HUES6 (cell line): ENCODE data around the gene POLR3E.
A peak's percentile ranks its signal among the peaks of the same experiment; 100 is the strongest.

ENCODE experiments used
- H3K27ac ChIP-seq: 2 replicates; pipeline ENCODE4 v1.7.0; 2013; ENCODE audit warnings: low read depth, mild to moderate bottlenecking, low read length, inconsistent platforms
- H3K27me3 ChIP-seq: 2 replicates; pipeline ENCODE4 v1.6.1; 2013; ENCODE audit warnings: low read length; ENCODE audit not compliant: control insufficient read depth, insufficient read depth
- H3K36me3 ChIP-seq: 2 replicates; pipeline ENCODE4 v1.6.1; 2013; ENCODE audit warnings: low read length; ENCODE audit not compliant: control insufficient read depth, insufficient read depth
- H3K4me1 ChIP-seq: 2 replicates; pipeline ENCODE4 v1.6.1; 2013; ENCODE audit warnings: low read length; ENCODE audit not compliant: control insufficient read depth, insufficient read depth
- H3K4me3 ChIP-seq: 2 replicates; pipeline ENCODE4 v1.5.1; 2013; ENCODE audit warnings: low read depth, low read length
- H3K9ac ChIP-seq: one replicate; pipeline ENCODE4 v1.6.1; 2013; ENCODE audit warnings: mild to moderate bottlenecking, low read length
- H3K9me3 ChIP-seq: 2 replicates; pipeline ENCODE4 v1.6.1; 2013; ENCODE audit warnings: low read depth, low read length; ENCODE audit not compliant: control insufficient read depth, insufficient read depth

Gene POLR3E

GRCh38 chr16:22318690-22319358 lies 21.6 kb downstream of the POLR3E start:
- Histone ChIP-seq H3K9me3 (no peaks in the 10 kb centered on the region), H3K36me3 (peaks cover 80% of the 10 kb centered on the region), H3K27me3 (no peaks in the 10 kb centered on the region), H3K9ac (no peak overlapping the region), H3K4me3 (no peak overlapping the region), H3K27ac (no peak overlapping the region), H3K4me1 (0 out of 2 replicates have a peak, but pooled peaks cover 2% of the 10 kb centered on the region)

- Histone ChIP-seq H3K9ac (no peak overlapping the region), H3K27me3 (no peaks in the 10 kb centered on the region), H3K36me3 (peaks cover 82% of the 10 kb centered on the region), H3K27ac (no peak overlapping the region), H3K4me1 (0 out of 2 replicates have a peak, but pooled peaks cover 2% of the 10 kb centered on the region), H3K9me3 (no peaks in the 10 kb centered on the region), H3K4me3 (no peak overlapping the region)
Measured at GRCh38 chr16:22320572-22321339, 23.5 kb downstream of the POLR3E start.

DNA sequence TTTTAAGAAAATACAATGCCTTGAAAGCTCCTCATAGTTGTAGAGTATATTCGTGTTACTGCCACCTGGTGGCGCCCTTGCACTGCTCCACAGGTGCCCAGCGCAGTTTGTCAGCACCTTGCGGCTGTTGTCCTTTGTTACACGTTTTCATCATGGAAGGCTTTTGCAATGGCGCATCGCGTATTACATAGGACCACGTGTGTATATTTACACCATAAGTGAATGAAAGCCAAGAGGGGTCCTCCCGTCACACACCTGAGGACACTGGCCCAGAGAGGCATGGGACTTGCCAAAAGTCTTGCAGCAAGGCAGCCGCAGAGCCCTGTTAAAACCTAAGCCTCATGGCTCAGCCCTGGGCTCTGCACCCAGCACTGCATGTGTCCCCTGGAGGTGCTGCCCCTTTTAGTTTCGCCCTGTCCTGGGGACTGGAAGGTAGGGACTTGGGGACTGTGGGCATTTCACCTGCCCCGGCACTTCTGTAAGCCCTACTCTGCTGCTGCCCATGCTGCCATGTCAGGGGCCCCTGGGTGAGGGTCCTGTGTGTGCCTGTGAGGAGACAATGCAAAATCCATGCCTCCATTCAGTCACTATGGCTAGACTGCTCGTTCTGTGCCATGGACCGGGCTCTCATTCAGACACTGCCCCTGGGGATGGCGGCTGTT lies 24.3 kb downstream of the POLR3E start:
- H3K36me3 ChIP-seq: peaks cover 81% of the 10 kb centered on the region
- H3K9me3 ChIP-seq: no peaks in the 10 kb centered on the region
- H3K27me3 ChIP-seq: no peaks in the 10 kb centered on the region
- H3K4me3 ChIP-seq: no peak overlapping the region
- 0 out of 2 replicates have a peak, but pooled peaks cover 2% of the 10 kb centered on the region for H3K4me1 ChIP-seq
- no peak overlapping the region for H3K27ac ChIP-seq
- no peak overlapping the region for H3K9ac ChIP-seq

DNA sequence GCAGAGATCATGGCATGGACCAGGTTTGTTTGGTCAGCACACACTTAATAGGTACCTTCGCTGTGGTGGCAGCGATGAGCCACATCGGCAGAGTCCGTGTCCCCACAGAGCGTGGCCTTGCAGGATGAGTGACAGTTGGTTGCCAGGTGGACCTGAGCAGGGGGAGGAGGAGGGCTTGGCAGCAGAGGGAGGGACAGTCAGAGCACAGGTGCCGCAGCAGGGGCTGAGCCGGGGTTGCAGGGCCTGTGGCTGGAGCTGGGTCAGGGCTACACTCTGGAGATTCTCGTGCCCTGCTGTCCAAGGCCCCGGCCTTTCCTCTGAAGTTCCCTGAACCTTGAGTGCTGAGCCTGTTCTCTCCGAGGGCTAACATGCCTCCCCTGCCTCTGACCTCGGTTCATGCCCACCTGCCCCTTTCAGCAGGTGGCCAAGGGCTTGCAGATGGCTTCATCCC lies 24.8 kb downstream of the POLR3E start:
- peak overlapping the region; percentile 12 for H3K9ac ChIP-seq
- peaks cover 81% of the 10 kb centered on the region for H3K36me3 ChIP-seq
- H3K27ac ChIP-seq: no peak overlapping the region
- H3K4me3 ChIP-seq: no peak overlapping the region
- H3K4me1 ChIP-seq: 0 out of 2 replicates have a peak, but pooled peaks cover 2% of the 10 kb centered on the region
- H3K9me3 ChIP-seq: no peaks in the 10 kb centered on the region
- H3K27me3 ChIP-seq: no peaks in the 10 kb centered on the region

GRCh38 chr16:22322741-22323140 lies 25.5 kb downstream of the POLR3E start:
- H3K27ac ChIP-seq: no peak overlapping the region
- no peaks in the 10 kb centered on the region for H3K27me3 ChIP-seq
- H3K4me3 ChIP-seq: no peak overlapping the region
- 0 out of 2 replicates have a peak, but pooled peaks cover 2% of the 10 kb centered on the region for H3K4me1 ChIP-seq
- H3K9ac ChIP-seq: no peak overlapping the region
- peaks cover 81% of the 10 kb centered on the region for H3K36me3 ChIP-seq
- H3K9me3 ChIP-seq: no peaks in the 10 kb centered on the region

DNA sequence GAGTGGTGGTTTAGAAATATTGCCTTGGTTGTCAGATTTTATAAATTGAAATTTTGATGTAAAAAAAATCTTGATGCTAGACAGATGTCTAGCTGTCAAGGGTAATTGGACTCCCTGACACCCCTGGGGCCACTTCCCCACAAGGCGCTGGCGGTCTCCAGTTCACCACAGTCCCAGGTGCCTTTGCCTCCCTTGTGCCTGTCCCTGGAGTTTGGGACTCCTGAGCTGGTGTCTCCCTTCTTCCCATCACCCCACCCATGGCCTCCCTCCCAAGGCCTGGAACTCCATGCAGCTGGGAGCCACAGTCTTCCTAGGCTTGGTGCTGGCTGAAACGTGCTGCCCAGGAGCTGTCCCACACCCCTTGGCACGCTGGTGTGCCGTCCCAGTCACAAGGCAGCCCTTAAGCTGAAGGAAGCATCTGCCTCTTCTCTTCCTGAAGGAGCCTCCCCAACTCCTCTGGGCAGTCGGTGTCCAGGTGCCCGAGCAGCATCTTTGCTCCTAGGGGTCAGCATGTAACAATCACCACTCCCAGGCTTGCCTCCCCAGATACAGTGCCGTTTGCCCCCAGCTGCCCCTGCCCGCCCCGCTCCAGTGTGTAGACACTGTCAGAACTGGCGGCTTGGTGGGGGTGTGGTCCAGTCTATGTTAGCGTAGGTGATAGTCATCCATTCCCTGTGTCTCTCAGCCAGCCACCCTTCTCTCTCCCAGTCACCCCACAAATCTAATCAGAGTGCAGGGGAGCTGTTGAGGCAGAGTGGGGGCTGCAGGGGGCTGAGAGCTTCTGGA lies 26.2 kb downstream of the POLR3E start:
- Histone ChIP-seq H3K36me3 (peaks cover 83% of the 10 kb centered on the region), H3K4me1 (0 out of 2 replicates have a peak, but pooled peaks cover 2% of the 10 kb centered on the region)

DNA sequence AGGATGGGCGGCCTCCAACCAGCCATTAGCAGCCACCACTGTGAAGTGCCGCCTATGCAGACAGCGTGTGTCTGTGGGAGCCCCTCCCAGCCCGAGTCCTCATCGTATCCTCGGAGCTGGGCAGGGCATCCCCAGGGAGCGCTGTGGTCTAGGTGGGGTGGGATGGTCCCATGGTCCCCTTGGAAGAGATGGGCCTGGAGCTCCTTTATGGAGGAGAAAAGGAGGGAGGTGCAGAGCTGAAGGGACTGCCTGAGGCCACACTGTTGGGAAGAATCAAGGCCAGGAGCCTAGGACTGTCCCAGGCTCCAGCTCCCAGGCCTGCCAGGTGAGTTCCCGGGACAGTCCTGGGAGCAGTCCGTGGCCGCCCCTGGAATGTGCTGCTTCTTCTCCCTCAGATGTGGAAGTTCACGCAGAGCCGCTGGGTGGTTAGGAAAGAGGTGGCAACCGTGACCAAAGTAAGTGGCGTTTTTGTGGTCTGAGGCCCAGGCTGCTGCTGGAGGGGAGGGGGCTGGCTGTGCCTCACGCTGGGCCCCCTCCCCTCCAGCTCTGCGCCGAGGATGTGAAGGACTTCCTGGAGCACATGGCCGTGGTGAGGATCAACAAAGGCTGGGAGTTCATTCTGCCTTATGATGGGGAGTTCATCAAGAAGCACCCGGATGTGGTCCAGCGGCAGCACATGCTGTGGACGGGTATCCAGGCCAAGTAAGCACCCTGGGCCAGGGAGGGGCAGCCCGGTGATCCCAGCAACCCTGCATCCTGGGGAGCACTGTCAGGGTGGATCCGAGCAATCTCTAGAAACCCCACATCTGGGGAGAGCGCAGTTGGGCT lies 27.0 kb downstream of the POLR3E start:
- Histone ChIP-seq H3K27ac (no peak overlapping the region), H3K9ac (no peak overlapping the region), H3K27me3 (no peaks in the 10 kb centered on the region), H3K4me3 (no peak overlapping the region), H3K9me3 (no peaks in the 10 kb centered on the region), H3K36me3 (peaks cover 84% of the 10 kb centered on the region), H3K4me1 (0 out of 2 replicates have a peak, but pooled peaks cover 2% of the 10 kb centered on the region)

More for the DNA sequence above, 26.2 kb downstream of the POLR3E start:
- Histone ChIP-seq H3K9me3 (no peaks in the 10 kb centered on the region), H3K27me3 (no peaks in the 10 kb centered on the region), H3K27ac (no peak overlapping the region), H3K4me3 (no peak overlapping the region), H3K9ac (no peak overlapping the region)

DNA sequence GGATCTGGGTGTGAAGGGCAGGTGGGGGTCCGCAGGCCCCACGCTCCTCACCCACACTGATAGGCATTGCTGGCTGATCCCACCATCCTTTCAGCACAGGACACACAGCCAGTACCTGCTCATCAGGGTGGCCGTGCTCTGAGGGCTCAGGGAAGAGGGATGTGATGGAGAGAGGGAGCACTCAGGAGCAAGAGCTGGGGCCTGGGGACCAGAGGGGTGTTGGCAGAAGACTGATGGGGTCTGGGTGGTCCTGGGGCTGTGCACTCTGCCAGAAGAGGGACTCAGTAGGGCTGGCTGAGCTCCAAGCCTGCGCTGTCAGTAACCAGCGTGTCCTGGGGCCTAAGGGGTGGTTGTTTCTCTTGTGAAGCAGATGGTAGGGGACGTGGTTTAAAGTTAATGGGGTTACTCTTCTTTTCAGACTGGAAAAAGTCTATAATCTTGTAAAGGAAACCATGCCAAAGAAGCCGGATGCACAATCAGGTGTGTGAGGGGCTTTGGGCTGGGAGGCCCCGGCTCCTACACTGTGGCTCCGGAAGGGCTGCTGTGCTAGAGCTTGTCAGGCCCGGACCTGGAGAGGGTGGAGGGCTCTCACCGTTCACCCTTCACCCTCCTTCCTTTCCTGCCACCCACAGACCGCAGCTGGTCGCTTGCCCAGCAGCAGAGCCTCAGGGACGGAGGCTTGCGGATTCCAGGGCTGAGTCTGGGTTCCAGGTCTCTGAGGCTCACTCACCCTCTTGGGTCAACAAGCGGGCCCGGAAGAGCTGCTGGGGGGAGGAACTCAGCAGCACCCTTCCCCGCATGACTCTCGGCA lies 27.8 kb downstream of the POLR3E start:
- no peaks in the 10 kb centered on the region for H3K9me3 ChIP-seq
- H3K27ac ChIP-seq: no peak overlapping the region
- no peak overlapping the region for H3K4me3 ChIP-seq
- peaks cover 86% of the 10 kb centered on the region for H3K36me3 ChIP-seq
- H3K9ac ChIP-seq: no peak overlapping the region
- no peaks in the 10 kb centered on the region for H3K27me3 ChIP-seq
- H3K4me1 ChIP-seq: 0 out of 2 replicates have a peak, but pooled peaks cover 2% of the 10 kb centered on the region

GRCh38 chr16:22325598-22326368 lies 28.6 kb downstream of the POLR3E start:
- Histone ChIP-seq H3K4me1 (0 out of 2 replicates have a peak, but pooled peaks cover 2% of the 10 kb centered on the region), H3K4me3 (no peak overlapping the region), H3K36me3 (peaks cover 92% of the 10 kb centered on the region), H3K9me3 (no peaks in the 10 kb centered on the region), H3K27ac (no peak overlapping the region), H3K27me3 (no peaks in the 10 kb centered on the region), H3K9ac (no peak overlapping the region)
